Tibial artery (tissue), 4 donors: ENCODE results near the gene NRL.
A peak's percentile ranks its signal among the peaks of the same experiment; 100 is the strongest.

Experiments
- DNase-seq, 2 donors: peaks; one replicate each; pipeline ENCODE4 v3.0.0-alpha.2; 2019
- H3K27ac ChIP-seq, 2 donors: fragments of 200-600 bp; sonication (generic) in 1 of 2; 1 replicate in 1 of 2; 2 replicates in 1 of 2; pipeline ENCODE4 v1.5.1; 2018 to 2019; ENCODE audit warnings: mild to moderate bottlenecking in 1 of 2
- H3K27me3 ChIP-seq, 2 donors: fragments of 200-600 bp; sonication (generic) in 1 of 2; one replicate each; pipeline versions ENCODE4 v1.5.1 to v1.6.0; 2016 to 2019
- H3K36me3 ChIP-seq, 3 donors: fragments of 200-600 bp; sonication (generic) in 2 of 3; one replicate each; pipeline ENCODE4 v1.5.1; 2016 to 2019; ENCODE audit warnings: mild to moderate bottlenecking in 2 of 3
- H3K4me1 ChIP-seq, 4 donors: fragments of 200-600 bp; sonication (generic) in 2 of 4; 1 replicate in 3 of 4; 2 replicates in 1 of 4; pipeline ENCODE4 v1.5.1; 2016 to 2019
- H3K4me3 ChIP-seq, 2 donors: fragments of 200-600 bp; sonication (generic) in 1 of 2; 1 replicate in 1 of 2; 2 replicates in 1 of 2; pipeline ENCODE4 v1.5.1; 2018 to 2019; ENCODE audit warnings: mild to moderate bottlenecking in 2 of 2
- H3K9me3 ChIP-seq, 3 donors: fragments of 200-600 bp; sonication (generic) in 1 of 3; one replicate each; pipeline ENCODE4 v1.5.1; 2016 to 2019
- CTCF ChIP-seq, 2 experiments: fragments of 200-600 bp in 1 of 2; fragments of 450-650 bp in 1 of 2; IDR thresholded peaks; one replicate each; pipeline ENCODE4 v1.5.1; 2017 to 2019; ENCODE audit warnings: antibody characterized with exemption in 2 of 2, mild to moderate bottlenecking in 1 of 2, moderate library complexity in 1 of 2
- intact Hi-C: fragments of 100-400 bp; cut with DNase I; formaldehyde crosslinking; loops from one replicate; pipeline ENCODE4 v1.15.0; 2023; ENCODE audit warnings: low total_unique reads

The NRL gene

GRCh38 chr14:24122416-24122815, 7.7 kb upstream of the NRL start:
- no peaks in the 10 kb centered on the region for H3K9me3 ChIP-seq
- H3K4me1 ChIP-seq: peaks cover 0 to under 1% (median 0%) of the 10 kb centered on the region in 4 donors
- peaks cover 63 to 72% (median 64%) of the 10 kb centered on the region in 3 donors for H3K36me3 ChIP-seq
- no peak overlapping the region for H3K27ac ChIP-seq
- no peak for DNase-seq
- no peak overlapping the region for H3K4me3 ChIP-seq
- intact Hi-C loops: no loop called here
- no peak for TF ChIP-seq CTCF (IDR thresholded peaks at IDR 0.05)
- no peaks in the 10 kb centered on the region for H3K27me3 ChIP-seq

DNA sequence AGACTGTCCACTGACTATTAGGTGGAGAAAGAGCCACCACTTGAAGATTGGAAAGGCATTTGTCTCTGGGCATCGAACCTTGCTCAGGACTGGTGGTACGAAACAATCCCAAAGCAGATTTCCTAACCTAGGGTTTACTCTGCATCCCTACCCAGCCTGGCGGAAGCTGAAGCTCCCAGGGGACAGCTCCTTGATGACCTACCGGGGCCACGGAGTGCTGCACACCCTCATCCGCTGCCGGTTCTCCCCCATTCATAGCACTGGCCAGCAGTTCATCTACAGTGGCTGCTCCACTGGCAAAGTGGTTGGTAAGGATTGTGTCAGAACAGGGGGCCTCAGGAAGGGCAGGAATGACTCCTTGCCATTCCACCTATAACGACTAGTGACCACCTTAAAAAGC, 6.5 kb upstream of the NRL start:
- no peak for TF ChIP-seq CTCF (IDR thresholded peaks at IDR 0.05)
- peaks cover 0 to 13% (median 6%) of the 10 kb centered on the region in 4 donors for H3K4me1 ChIP-seq
- H3K9me3 ChIP-seq: no peaks in the 10 kb centered on the region
- no peak for DNase-seq
- H3K36me3 ChIP-seq: peaks cover 67 to 78% (median 75%) of the 10 kb centered on the region in 3 donors
- no peaks in the 10 kb centered on the region for H3K27me3 ChIP-seq
- no peak overlapping the region for H3K4me3 ChIP-seq
- intact Hi-C loops: no loop called here
- no peak overlapping the region for H3K27ac ChIP-seq

GRCh38 chr14:24119691-24120090, 4.9 kb upstream of the NRL start:
- Histone ChIP-seq H3K36me3 (peaks cover 67 to 78% (median 75%) of the 10 kb centered on the region in 3 donors), H3K4me1 (peaks cover 0 to 21% (median 14%) of the 10 kb centered on the region in 4 donors), H3K9me3 (no peaks in the 10 kb centered on the region), H3K27me3 (no peaks in the 10 kb centered on the region), H3K4me3 (no peak overlapping the region), H3K27ac (no peak overlapping the region)
- intact Hi-C loops: no loop called here
- no peak for DNase-seq
- TF ChIP-seq CTCF (IDR thresholded peaks at IDR 0.05): no peak

GRCh38 chr14:24117179-24117578, 2.4 kb upstream of the NRL start:
- Histone ChIP-seq H3K9me3 (no peaks in the 10 kb centered on the region), H3K36me3 (peaks cover 49 to 58% (median 53%) of the 10 kb centered on the region in 3 donors), H3K27me3 (no peaks in the 10 kb centered on the region), H3K4me3 (no peak overlapping the region), H3K4me1 (peaks cover 0 to 26% (median 17%) of the 10 kb centered on the region in 4 donors), H3K27ac (no peak overlapping the region)
- TF ChIP-seq CTCF (IDR thresholded peaks at IDR 0.05): no peak
- intact Hi-C loops: no loop called here
- no peak for DNase-seq

DNA sequence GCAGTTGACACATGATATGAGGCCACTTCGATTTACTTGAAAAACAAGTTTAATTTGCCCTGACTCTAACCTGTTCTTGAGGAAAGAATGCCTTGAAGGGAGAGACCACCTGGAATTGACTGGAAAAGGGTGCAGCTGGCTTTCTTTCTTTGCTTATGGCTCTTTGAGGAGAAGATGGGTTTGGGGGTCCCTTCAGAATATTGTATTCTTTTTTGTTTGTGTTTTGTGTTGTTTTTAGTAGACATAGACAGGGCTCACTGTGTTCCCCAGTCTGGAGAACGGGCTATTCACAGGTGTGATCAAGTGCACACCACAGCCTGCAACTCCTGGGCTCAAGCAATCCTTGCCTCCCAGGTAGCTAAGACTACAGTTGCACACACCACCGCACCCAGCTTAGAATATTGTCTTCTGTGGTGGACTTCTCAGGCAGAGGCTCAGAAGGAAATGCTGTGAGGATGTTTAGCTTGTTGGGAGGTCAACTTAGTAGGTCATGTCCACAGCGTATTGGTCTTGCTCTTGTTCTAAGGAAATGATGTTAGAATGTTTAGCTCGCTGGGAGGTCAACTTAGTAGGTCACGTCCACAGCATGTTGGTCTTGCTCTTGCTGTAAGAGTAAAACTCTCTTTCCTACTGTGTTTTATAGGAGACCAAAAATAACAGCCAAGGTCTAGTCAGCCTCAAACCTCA, 1.5 kb upstream of the NRL start:
- peaks cover 40 to 49% (median 44%) of the 10 kb centered on the region in 3 donors for H3K36me3 ChIP-seq
- peak overlapping the region; percentile 95 to 98 for H3K27ac ChIP-seq
- H3K27me3 ChIP-seq: no peaks in the 10 kb centered on the region
- no peak for TF ChIP-seq CTCF (IDR thresholded peaks at IDR 0.05)
- intact Hi-C loops: no loop called here
- peaks cover 0 to 26% (median 17%) of the 10 kb centered on the region in 4 donors for H3K4me1 ChIP-seq
- peak overlapping the region; percentile 65 to 80 for H3K4me3 ChIP-seq
- H3K9me3 ChIP-seq: no peaks in the 10 kb centered on the region
- DNase-seq: no peak
